ENCODE measurements around the gene HEG1.
"Not testable (repeated sequence)": the region's sequence is repeated elsewhere in the genome, so short reads cannot be mapped to it uniquely, and the experiment has no call there.

The HEG1 gene

GRCh38 chr3:125087768-125088391, 32.1 kb upstream of the HEG1 start:
- DNase-seq (ENCODE audit: low read depth in 1 of 2, low spot score in 1 of 2) = no peak
- Histone ChIP-seq H3K27me3 (ENCODE audit: insufficient read depth, poor library complexity, severe bottlenecking) (peaks cover 10% of the 10 kb centered on the region), H3K27ac (replicated peaks) (no peak overlapping the region), H3K4me3 (replicated peaks; ENCODE audit: insufficient read depth, low read length) (no peak overlapping the region)
- no peak for TF ChIP-seq GABPA (IDR thresholded peaks at IDR 0.05; ENCODE audit: low read depth)
- TF ChIP-seq POLR2AphosphoS5 (IDR thresholded peaks at IDR 0.05; ENCODE audit: low read depth) = no peak
- TF ChIP-seq SPI1 (IDR thresholded peaks at IDR 0.05; ENCODE audit: borderline replicate concordance, low read depth) = no peak
- no peak for TF ChIP-seq CTCF (IDR thresholded peaks at IDR 0.05; ENCODE audit: insufficient read depth, low read length)
- no peak for TF ChIP-seq REST (IDR thresholded peaks at IDR 0.05; ENCODE audit: insufficient replicate concordance, low read depth)

- Histone ChIP-seq H3K4me3 (replicated peaks; ENCODE audit: insufficient read depth, low read length) (no peak overlapping the region), H3K27me3 (ENCODE audit: insufficient read depth, poor library complexity, severe bottlenecking) (peaks cover 8% of the 10 kb centered on the region), H3K27ac (replicated peaks) (no peak overlapping the region)
- TF ChIP-seq CTCF (IDR thresholded peaks at IDR 0.05; ENCODE audit: insufficient read depth, low read length) (no peak), GABPA (IDR thresholded peaks at IDR 0.05; ENCODE audit: low read depth) (no peak), POLR2AphosphoS5 (IDR thresholded peaks at IDR 0.05; ENCODE audit: low read depth) (no peak), REST (IDR thresholded peaks at IDR 0.05; ENCODE audit: insufficient replicate concordance, low read depth) (no peak), SPI1 (IDR thresholded peaks at IDR 0.05; ENCODE audit: borderline replicate concordance, low read depth) (no peak)
- DNase-seq (ENCODE audit: low read depth in 1 of 2, low spot score in 1 of 2) = no peak
These were observed 29.4 kb upstream of the HEG1 start for GRCh38 chr3:125085166-125085565.

GRCh38 chr3:125083776-125084175, 28.0 kb upstream of the HEG1 start:
- Histone ChIP-seq H3K27ac (replicated peaks) (no peak overlapping the region), H3K4me3 (replicated peaks; ENCODE audit: insufficient read depth, low read length) (no peak overlapping the region), H3K27me3 (ENCODE audit: insufficient read depth, poor library complexity, severe bottlenecking) (peaks cover 8% of the 10 kb centered on the region)
- DNase-seq (ENCODE audit: low read depth in 1 of 2, low spot score in 1 of 2) = no peak
- TF ChIP-seq POLR2AphosphoS5 (IDR thresholded peaks at IDR 0.05; ENCODE audit: low read depth) (no peak), CTCF (IDR thresholded peaks at IDR 0.05; ENCODE audit: insufficient read depth, low read length) (no peak), REST (IDR thresholded peaks at IDR 0.05; ENCODE audit: insufficient replicate concordance, low read depth) (peak; percentile 49), GABPA (IDR thresholded peaks at IDR 0.05; ENCODE audit: low read depth) (no peak)

- H3K27me3 ChIP-seq (ENCODE audit: insufficient read depth, poor library complexity, severe bottlenecking); H3K27ac ChIP-seq (replicated peaks); H3K4me3 ChIP-seq (replicated peaks; ENCODE audit: insufficient read depth, low read length); DNase-seq (ENCODE audit: low read depth in 1 of 2, low spot score in 1 of 2): not testable (repeated sequence)
These were observed 26.5 kb upstream of the HEG1 start for GRCh38 chr3:125082339-125082738.

Measured in HL-60 (cell line).